GM21367 (cell line): ENCODE measurements around the gene EPB41L1.
"Not testable (repeated sequence)": the region's sequence is repeated elsewhere in the genome, so short reads cannot be mapped to it uniquely, and the experiment has no call there.

ENCODE experiments used
- ATAC-seq: cut with Tn5 transposase; IDR thresholded peaks from one replicate; pipeline ENCODE4 v1.9.1; 2021; ENCODE audit not compliant: unreplicated experiment

The EPB41L1 gene

GRCh38 chr20:36125097-36125496 is 29.4 kb upstream of the EPB41L1 start:
- ATAC-seq: no peak

GRCh38 chr20:36126836-36127527 is 27.6 kb upstream of the EPB41L1 start:
- ATAC-seq: no peak

- no peak for ATAC-seq
Observed at GRCh38 chr20:36128463-36129159, 25.9 kb upstream of the EPB41L1 start.

GRCh38 chr20:36129160-36129543 is 25.4 kb upstream of the EPB41L1 start:
- ATAC-seq: no peak

- no peak for ATAC-seq
Observed at GRCh38 chr20:36130390-36130789, 24.1 kb upstream of the EPB41L1 start.

- no peak for ATAC-seq
Observed at GRCh38 chr20:36132802-36133211, 21.7 kb upstream of the EPB41L1 start.

GRCh38 chr20:36133821-36134220 is 20.7 kb upstream of the EPB41L1 start:
- ATAC-seq: no peak

GRCh38 chr20:36135159-36135558 is 19.4 kb upstream of the EPB41L1 start:
- ATAC-seq: no peak

- no peak for ATAC-seq
Observed at GRCh38 chr20:36135821-36136220, 18.7 kb upstream of the EPB41L1 start.

- not testable (repeated sequence) for ATAC-seq
Observed at GRCh38 chr20:36137313-36137712, 17.2 kb upstream of the EPB41L1 start.

GRCh38 chr20:36141310-36141709 is 13.2 kb upstream of the EPB41L1 start:
- no peak for ATAC-seq

- ATAC-seq: no peak
Observed at GRCh38 chr20:36144336-36144735, 10.2 kb upstream of the EPB41L1 start.

GRCh38 chr20:36145877-36146707 is 8.4 kb upstream of the EPB41L1 start:
- no peak for ATAC-seq

GRCh38 chr20:36147690-36148089 is 6.8 kb upstream of the EPB41L1 start:
- ATAC-seq: no peak

GRCh38 chr20:36148439-36148838 is 6.1 kb upstream of the EPB41L1 start:
- ATAC-seq: no peak

GRCh38 chr20:36149012-36149411 is 5.5 kb upstream of the EPB41L1 start:
- no peak for ATAC-seq

GRCh38 chr20:36149469-36149868 is 5.1 kb upstream of the EPB41L1 start:
- no peak for ATAC-seq

GRCh38 chr20:36150489-36150846 is 4.1 kb upstream of the EPB41L1 start:
- ATAC-seq: no peak

- no peak for ATAC-seq
Observed at GRCh38 chr20:36150847-36151539, 3.5 kb upstream of the EPB41L1 start.

GRCh38 chr20:36152261-36152660 is 2.3 kb upstream of the EPB41L1 start:
- ATAC-seq: no peak

- no peak for ATAC-seq
Observed at GRCh38 chr20:36153204-36153603, 1.3 kb upstream of the EPB41L1 start.
